ENCODE results near the gene KIF14.

Gene KIF14, protein sequence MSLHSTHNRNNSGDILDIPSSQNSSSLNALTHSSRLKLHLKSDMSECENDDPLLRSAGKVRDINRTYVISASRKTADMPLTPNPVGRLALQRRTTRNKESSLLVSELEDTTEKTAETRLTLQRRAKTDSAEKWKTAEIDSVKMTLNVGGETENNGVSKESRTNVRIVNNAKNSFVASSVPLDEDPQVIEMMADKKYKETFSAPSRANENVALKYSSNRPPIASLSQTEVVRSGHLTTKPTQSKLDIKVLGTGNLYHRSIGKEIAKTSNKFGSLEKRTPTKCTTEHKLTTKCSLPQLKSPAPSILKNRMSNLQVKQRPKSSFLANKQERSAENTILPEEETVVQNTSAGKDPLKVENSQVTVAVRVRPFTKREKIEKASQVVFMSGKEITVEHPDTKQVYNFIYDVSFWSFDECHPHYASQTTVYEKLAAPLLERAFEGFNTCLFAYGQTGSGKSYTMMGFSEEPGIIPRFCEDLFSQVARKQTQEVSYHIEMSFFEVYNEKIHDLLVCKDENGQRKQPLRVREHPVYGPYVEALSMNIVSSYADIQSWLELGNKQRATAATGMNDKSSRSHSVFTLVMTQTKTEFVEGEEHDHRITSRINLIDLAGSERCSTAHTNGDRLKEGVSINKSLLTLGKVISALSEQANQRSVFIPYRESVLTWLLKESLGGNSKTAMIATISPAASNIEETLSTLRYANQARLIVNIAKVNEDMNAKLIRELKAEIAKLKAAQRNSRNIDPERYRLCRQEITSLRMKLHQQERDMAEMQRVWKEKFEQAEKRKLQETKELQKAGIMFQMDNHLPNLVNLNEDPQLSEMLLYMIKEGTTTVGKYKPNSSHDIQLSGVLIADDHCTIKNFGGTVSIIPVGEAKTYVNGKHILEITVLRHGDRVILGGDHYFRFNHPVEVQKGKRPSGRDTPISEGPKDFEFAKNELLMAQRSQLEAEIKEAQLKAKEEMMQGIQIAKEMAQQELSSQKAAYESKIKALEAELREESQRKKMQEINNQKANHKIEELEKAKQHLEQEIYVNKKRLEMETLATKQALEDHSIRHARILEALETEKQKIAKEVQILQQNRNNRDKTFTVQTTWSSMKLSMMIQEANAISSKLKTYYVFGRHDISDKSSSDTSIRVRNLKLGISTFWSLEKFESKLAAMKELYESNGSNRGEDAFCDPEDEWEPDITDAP (N-terminal part only)

DNA sequence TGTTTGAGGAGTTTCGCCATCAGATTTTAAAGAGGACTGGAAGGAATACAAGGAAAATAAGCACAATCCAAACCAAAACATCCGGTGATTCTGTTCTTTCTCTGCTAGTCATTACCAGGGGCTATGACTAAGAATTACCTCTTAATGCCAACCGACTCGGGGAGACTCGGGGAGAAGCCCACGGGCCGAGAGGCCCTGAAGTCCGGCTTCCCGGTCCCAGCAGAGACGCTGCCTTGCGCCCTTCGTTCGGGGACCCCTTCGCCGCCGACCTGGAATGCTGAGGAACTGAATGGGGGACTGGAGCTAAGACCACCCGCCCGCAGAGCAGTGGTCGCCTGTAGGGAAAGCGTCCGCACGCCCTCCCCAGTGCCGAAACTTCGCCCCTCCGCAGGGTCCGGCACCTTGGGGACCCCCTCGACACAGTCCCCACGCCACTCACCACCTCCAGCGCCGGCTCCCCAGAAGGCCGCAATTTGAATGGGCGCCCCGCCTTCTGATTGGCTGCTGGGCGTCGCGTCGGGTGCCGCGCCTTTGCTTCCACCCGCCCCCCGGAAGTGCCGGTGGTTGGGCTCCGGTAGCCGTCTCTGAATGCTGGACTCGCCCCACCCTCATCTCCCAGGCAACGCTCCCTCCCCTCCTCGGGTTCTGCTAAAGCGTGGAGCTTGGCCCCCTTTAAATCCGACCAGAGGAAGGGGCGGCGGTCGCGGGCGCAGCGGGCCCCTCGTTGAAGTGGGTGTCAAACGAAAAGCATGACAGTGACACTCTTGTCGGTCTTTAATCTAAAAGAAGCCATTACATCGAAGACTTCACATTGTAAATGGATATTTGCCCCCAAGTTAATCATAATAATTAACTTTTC is at the start of gene KIF14:
TSS of gene KIF14 (minus strand) at position 479 of the 859 bp plus-strand sequence. CDS start 2,028 bp downstream, outside the sequence.
- DNase-seq (ENCODE audit: low spot score), result peak; percentile 94

DNA sequence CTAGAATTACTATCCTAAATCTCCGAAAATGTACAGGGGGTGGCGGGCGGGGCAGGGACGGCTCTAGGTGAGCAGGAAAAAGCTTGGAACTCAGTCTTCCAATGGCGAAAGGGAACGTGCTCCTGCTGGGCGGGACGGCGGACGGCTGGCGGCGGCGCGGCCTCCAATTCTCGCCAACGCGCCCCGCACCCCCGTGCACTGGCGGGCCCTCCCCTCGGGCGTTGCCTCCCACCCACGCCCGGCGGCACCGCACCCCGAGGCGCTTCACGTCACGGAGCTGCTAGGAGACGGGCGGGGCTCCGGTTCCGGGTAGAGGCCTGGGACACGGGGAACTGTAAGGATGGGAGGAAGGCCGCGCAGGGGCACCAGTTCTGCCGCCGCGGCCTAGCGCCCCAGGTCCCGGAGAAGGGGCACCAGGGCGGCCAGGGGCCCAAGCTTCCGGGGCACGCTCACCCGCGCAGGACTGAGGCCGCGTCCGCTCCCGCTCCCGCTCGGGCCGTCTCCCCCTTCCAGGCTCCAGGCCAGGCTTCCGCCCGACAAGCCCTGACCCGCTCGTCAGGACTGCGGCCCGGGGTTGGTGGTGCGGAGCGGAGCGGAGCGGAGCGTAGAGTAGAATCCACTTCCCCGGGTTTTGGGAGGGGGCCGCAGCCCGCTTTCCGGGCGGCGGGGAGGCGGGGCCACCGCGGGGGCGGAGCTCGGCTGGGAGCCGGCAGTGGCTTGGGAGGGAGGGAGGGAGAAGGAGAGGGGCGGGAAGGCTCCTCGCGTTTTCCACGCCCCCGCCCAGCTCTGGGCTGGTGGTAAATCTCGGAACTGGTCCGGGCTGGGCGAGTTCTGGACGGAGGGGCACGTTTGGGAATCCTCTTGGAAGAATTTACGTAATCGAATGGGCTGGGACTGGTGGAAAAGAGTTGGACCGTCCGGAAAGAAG is 49.0 kb upstream of the KIF14 start, which contains the start of gene DDX59:
TSS of gene DDX59 (minus strand) at position 594 of the 928 bp plus-strand sequence. CDS start 3,167 bp downstream, outside the sequence.
- peak; percentile 91 for DNase-seq (ENCODE audit: low spot score)

DNA sequence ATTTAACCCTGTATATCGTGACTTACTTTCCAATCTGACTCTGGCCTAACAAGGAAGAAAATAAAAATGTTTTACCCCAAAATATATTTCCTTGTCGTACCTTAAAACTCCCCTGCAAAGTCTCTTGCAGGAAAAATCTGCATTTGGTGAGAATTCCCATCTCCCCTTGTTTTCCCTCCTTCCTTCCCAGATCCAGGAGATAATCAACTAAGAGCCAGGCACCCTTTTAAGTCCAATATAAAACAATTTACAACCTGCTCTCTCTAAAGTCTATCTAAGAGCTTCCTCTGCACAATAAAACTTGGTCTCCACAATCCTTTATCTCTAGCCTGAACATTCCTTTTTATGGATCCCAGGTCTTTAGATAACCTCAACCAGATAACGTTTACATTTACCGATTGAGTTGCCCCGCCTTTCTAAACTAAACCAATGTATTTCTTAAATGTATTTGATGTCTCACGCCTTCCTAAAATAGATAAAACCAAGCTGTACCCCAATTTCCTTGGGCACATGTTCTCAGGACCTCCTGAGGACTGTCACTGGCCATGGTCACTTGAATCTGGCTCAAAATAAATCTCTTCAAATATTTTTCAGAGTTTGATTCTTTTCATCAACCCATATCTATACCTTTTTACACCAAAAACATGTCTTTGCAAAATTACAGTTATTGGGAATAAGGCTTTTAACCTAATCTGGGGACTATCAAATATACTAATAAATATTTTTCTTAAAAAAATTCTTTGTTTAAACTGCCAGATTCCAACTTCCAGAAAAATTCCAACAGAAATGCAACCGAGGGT is 48.2 kb upstream of the KIF14 start:
- no peak for DNase-seq (ENCODE audit: low spot score)

DNA sequence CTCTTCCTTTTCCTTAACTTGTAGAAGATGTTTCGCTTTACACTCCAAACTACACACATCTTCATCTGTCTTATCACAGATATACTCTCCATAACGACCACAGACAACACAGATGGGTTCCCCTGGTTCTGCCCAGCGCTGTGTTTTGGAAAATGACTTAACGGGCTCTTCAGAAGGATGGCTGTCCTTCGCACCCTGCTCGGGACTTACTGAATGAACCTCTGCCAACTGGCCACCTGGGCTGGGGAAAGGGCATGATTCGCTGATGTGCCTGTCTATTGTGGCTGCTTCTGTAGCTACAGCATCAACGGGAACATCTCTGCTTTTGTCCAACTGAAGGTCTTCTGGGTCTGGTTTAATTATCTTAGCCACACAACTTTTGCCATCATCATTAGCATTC is 45.8 kb upstream of the KIF14 start:
- no peak for DNase-seq (ENCODE audit: low spot score)

DNA sequence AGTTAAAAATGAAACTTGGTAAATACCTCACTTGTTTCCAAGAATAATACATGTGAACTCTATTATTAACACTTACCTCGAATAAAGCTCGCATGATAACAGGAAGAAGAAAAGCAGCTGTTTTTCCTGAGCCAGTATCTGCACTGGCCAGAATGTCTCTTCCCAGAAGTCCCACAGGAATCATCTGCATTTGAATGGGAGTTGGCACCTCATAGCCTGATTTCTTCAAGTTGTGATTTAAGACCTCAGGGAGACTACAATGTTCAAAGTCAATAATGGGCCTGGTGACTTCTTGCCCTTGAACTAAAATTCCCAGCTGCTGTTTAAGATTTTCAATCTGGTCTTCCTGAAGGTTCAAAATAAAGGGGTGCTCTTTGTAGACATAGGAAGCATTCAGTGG is 45.3 kb upstream of the KIF14 start:
- DNase-seq (ENCODE audit: low spot score), result no peak

DNA sequence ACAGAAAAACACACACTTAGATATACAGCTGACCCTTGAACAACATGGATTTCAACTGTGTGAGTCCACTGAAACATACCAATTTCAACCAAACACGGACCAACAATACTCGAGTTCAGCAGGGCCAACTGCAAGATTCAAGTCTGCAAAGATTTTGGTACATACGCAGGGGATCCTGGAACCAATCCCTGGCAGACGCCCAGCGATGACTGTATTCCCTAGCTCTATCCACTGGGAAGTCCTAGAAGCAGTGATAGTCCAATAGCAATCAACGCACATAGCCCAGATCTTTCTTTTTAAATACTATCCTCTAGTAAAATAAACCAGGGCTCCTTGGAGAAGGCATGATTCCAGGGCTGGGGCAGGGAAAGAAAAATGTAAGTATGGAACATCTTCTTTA is 40.2 kb upstream of the KIF14 start:
- no peak for DNase-seq (ENCODE audit: low spot score)

DNA sequence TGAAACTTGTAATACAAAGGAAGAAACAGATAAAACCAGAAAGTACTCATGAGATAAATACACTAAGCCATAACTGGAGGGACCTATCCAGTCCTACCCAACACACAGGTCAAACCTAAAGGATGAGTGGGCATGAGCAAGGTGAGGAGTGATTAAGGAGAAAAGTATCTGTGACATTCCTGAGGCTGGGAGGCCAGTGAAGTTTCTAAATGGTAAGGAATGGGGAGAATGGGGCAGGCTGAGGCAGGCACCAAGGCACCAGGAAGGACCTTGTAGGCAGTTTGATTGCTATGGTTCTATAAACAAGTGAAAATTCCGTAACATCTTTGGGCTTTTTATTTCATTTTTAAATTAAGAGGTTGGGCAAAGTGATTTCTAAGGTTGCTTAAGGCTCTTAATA is 38.7 kb upstream of the KIF14 start:
- no peak for DNase-seq (ENCODE audit: low spot score)

DNA sequence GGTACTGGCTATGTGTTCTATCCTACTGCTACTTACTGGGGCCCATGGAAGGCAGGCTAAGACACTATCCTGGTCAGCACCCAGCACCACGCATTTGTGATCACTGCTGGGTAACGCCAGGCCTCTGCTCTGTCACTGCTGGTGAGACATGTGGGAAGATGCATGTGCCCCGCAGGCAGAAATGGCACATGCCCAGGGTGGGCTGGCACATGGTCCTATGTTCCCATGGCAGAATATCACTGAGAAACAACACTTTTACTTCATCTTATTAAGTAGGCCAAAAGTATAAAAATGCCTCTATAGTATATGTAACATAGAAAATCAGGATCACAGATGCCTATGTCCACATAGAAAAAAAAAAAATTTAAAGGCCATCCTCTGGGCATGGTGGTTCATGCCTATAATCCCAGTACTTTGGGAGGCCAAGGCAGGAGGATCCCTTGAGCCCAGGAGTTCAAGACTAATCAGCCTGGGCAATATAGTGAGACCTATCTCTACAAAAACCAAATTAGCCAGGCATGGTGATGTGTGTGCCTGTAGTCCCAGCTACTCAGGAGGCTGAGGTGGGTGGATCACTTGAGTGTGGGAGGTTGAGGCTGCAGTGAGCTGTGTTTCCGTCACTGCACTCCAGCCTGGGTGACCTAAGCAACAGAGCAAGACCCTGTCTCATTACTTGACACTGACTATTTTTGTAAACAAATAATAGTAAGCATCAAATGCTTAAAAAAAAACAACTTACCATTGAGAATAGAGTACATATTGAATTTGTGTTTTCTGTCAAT is 37.7 kb upstream of the KIF14 start:
- no peak for DNase-seq (ENCODE audit: low spot score)

DNA sequence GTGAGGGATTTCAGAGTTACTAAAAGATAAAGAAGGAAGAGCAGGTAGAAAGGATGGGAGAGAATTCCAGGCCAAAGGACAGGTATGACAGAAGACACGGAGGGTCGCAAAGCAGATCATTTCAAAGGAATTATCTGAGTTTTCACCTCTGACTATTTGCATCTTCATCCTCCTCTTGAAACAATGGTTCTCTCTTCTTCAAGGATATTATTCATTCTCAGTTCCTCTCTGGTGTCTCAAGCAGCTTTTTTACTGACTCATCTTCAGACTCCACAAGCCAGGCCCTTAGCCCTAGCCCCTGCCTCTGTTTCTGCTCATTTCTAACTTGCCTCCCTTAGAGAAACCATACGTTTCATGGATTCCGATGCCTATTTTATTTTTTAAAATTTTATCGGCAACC is 34.1 kb upstream of the KIF14 start:
- peak; percentile 30 for DNase-seq (ENCODE audit: low spot score)

DNA sequence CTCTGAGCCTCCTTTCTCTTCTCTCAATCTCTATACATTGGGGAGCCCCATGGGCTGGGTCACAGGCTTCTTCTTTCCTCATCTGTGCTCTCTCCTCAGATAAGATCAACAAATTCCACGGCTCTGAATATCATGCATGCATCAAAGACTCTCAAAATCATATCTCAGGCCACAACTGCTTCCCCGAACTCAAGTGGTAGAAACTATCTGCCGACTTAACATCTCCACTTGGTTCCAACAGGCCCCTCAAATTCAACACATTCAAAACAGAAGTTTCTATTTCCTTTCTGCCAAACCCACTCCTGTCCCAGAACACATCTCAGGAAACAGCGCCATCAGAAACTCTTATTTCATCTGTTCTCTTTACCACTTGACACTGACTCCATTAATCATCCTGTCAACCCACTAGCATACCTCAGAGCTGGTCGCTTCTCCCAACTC is 32.5 kb upstream of the KIF14 start:
- DNase-seq (ENCODE audit: low spot score), result peak; percentile 75

DNA sequence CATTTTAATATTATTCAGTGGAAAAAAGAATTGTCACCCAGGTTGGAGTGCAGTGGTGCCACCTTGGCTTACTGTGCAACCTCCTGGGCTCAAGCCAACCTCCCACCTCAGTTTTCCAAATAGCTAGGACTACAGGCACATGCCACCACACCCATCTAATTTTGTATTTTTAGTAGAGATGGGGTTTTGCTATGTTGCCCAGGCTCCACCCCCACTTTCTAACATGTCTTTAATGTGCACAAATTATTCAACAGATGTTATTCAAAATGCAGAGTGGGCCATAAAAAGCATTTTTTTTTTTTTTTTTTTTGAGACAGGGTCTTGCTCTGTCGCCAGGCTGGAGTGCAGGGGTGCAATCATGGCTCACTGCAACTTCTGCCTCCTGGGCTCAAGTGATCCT is 31.8 kb upstream of the KIF14 start:
- no peak for DNase-seq (ENCODE audit: low spot score)

DNA sequence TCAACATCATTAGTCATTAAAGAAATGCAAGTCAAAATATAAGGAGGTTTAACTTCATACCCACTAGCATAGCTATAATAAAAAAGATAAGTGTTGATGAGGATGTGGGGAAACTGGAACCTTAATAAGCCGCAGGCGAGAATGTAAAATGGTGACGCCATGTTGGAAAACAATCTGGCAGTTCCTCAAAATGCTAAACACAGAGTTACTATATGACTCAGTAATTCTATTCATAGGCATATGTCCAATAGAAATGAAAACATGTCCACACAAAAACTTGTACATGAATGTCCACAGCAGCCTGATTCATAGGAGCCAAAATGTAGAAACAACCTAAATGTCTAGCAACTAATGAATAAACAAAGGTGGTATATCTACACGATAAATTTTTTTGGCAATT is 26.0 kb upstream of the KIF14 start:
- DNase-seq (ENCODE audit: low spot score), result no peak

DNA sequence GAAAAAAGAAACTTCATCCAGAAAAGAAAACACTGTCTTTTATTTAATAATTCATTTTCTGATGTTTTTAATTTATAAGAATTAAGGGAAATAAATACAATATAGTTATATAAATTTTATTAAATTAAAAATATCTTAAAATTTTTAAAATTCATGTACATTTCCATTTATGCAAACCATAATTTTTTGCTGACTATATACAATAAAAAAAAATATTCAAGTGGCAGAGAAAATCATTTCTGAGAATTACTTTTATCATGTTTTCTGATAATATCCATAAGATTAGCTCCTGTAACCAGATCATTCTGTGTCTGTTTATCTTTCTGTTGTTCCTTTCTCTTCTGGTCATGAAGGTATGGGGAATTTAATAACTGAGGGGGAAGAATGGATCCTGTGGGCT is 23.5 kb upstream of the KIF14 start:
- no peak for DNase-seq (ENCODE audit: low spot score)

DNA sequence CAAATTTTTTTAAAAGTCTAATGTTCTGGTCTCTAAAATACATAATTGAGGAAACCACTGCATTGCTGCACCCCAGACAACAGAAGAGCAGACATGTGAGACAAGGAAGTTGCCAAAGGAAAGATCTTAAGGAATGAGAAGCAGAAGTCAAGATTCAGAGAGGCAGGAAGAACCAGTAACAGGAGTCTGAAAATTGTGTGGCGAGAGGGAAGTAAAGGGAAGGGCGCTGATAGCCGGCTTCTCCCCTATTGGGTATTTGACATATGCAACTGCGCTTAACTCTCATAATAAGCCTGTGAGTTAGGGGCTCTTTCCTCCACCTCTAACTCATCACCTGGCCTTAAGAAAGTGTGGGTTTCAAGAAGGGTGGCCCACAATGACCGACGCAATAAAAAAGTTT is 21.9 kb upstream of the KIF14 start:
- no peak for DNase-seq (ENCODE audit: low spot score)

DNA sequence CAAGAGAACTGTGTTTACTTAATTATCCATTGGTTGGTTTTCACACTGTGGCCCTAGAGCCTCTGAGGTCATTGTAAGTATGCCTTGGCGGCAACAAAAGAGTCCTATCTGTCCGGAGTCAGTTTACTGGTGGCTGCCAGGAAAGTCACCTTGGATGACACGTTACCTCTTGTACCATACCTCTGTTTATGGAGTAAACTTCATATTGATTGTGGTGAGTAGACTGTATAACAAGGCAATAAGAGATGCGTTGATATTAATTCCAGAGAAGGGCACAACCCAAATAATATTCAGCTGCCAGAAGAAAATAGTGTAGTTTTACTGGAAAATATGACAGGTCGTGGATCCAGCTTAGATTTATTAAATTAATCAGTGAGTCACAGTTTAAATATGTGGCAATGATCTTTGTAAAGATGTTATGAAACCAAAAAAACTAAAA is 20.4 kb upstream of the KIF14 start:
- DNase-seq (ENCODE audit: low spot score), result no peak

DNA sequence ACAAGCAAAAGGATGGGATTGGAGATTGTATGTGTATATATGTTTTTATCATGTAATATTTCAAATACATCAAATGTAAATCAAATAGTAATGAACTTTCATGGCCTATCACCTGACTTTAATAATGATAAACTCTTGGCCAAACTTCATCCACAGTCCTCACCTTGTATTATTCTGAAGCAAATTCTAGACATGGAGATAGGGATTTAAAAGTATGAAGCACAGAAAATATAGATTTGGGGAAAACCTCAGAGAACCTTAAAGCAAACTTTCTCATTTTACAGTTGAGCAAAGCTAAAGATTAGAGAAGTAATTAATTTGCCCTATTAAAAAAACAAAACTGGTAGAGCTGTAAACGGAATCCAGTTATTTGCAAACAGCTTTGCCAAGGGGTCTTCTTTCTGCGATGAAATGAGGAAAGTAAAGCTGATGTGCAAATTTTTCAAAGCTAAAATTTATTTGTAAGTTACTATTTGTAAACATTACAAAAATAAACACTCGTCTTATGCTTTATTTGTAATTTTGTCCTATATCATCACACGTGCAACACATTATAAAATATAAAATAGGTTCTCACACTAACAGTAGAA is 19.9 kb upstream of the KIF14 start:
- no peak for DNase-seq (ENCODE audit: low spot score)

DNA sequence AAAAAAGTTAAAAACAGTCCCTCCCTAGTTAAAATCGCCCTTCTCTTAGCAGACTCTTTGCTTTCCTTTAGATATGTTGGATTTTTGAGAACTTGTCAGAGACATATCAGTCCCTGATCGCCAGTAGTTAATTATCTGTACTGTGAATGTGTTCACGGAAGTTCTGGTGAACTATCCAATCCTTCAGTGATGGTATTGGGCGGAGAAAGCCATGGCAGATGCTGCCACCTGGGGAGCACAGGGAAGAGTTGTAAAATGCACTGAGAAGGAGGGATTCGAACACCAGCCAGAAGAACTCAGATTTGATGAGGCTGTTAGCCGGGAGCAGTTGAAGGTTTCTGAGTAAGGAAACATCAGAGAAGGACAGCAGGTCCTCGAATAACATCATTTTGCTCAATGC is 17.5 kb upstream of the KIF14 start:
- no peak for DNase-seq (ENCODE audit: low spot score)

DNA sequence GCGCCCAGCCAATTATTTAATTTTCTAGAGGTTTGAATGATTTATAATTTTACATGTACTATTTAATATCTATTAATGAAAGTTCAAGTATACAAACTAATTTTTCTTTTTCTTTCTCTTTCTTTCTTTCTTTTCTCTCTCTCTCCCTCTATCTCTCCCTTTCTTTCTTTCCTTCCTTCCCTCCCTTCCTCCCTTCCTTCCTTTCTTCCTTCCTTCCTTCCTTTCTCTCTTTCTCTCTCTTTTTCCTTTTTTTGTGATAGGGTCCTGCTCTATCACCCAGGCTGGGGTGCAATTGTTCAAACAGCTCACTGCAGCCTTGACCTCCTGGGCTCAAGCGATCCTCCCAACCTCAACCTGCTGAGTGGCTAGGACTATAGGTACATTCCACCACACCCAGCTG is 16.1 kb upstream of the KIF14 start:
- no peak for DNase-seq (ENCODE audit: low spot score)

All from activated CD4-positive, alpha-beta T cell treated with anti-CD3 and anti-CD28 coated beads, Interleukin-2, Interleukin-4, amounts not matched to agents 100 ng/mL and 50 ng/mL, durations not matched to agents 16 hours and 8 hours (primary cell).